HG02588 (cell line): ENCODE data around the gene PDIA4.

Experiments used
- ATAC-seq: cut with Tn5 transposase; IDR thresholded peaks from one replicate; pipeline ENCODE4 v1.9.1; 2021; ENCODE audit warnings: mild to moderate bottlenecking, moderate library complexity; ENCODE audit not compliant: unreplicated experiment

Gene PDIA4

GRCh38 chr7:148975896-148976295 lies 52.4 kb downstream of the PDIA4 start:
- no peak for ATAC-seq

- ATAC-seq = no peak
These were observed 55.0 kb downstream of the PDIA4 start for GRCh38 chr7:148973256-148973655.

- ATAC-seq = no peak
These were observed 55.9 kb downstream of the PDIA4 start for GRCh38 chr7:148972375-148972774.

- ATAC-seq = no peak
These were observed 60.7 kb downstream of the PDIA4 start for GRCh38 chr7:148967602-148968001.

GRCh38 chr7:148967032-148967372 lies 61.3 kb downstream of the PDIA4 start:
- ATAC-seq = no peak

- ATAC-seq = no peak
These were observed 63.6 kb downstream of the PDIA4 start for GRCh38 chr7:148964483-148965267.

- no peak for ATAC-seq
These were observed 64.5 kb downstream of the PDIA4 start for GRCh38 chr7:148963583-148964482.

GRCh38 chr7:148962823-148963582 lies 65.3 kb downstream of the PDIA4 start:
- peak; percentile 63 for ATAC-seq

- no peak for ATAC-seq
These were observed 65.9 kb downstream of the PDIA4 start for GRCh38 chr7:148962440-148962822.

- ATAC-seq = no peak
These were observed 68.6 kb downstream of the PDIA4 start for GRCh38 chr7:148959726-148960125.

GRCh38 chr7:148958061-148958460 lies 70.2 kb downstream of the PDIA4 start:
- no peak for ATAC-seq

- ATAC-seq = no peak
These were observed 73.5 kb downstream of the PDIA4 start for GRCh38 chr7:148954766-148955165.

GRCh38 chr7:148953676-148954075 lies 74.6 kb downstream of the PDIA4 start:
- ATAC-seq = no peak
